Ishikawa (cell line): ENCODE data around the gene DNAAF8.

Source experiments
- CEBPB ChIP-seq: IDR thresholded peaks from 2 replicates; pipeline ENCODE4 v1.6.1; 2012
- CREB1 ChIP-seq: IDR thresholded peaks from 2 replicates; pipeline ENCODE4 v1.6.1; 2012; ENCODE audit warnings: low read depth
- EGR1 ChIP-seq: IDR thresholded peaks from 2 replicates; pipeline ENCODE4 v1.6.1; 2012
- EP300 ChIP-seq: IDR thresholded peaks from 2 replicates; pipeline ENCODE4 v1.6.1; 2012; ENCODE audit warnings: borderline replicate concordance
- FOXM1 ChIP-seq: IDR thresholded peaks from 2 replicates; pipeline ENCODE4 v1.6.1; 2012; ENCODE audit warnings: low read depth, borderline replicate concordance
- MAX ChIP-seq: IDR thresholded peaks from 2 replicates; pipeline ENCODE4 v1.6.1; 2012
- RAD21 ChIP-seq: IDR thresholded peaks from 2 replicates; pipeline ENCODE4 v1.6.1; 2012; ENCODE audit warnings: low read depth
- REST ChIP-seq: IDR thresholded peaks from 2 replicates; pipeline ENCODE4 v1.6.1; 2012; ENCODE audit warnings: low read depth, mild to moderate bottlenecking
- TAF1 ChIP-seq: IDR thresholded peaks from 2 replicates; pipeline ENCODE4 v1.6.1; 2012; ENCODE audit warnings: low read depth, mild to moderate bottlenecking
- TCF12 ChIP-seq: IDR thresholded peaks from 2 replicates; pipeline ENCODE4 v1.6.1; 2012; ENCODE audit warnings: low read depth
- TEAD4 ChIP-seq: IDR thresholded peaks from 2 replicates; pipeline ENCODE4 v1.6.1; 2012
- YY1 ChIP-seq: IDR thresholded peaks from 2 replicates; pipeline ENCODE4 v1.6.1; 2012; ENCODE audit warnings: low read depth
- ZBTB7A ChIP-seq: IDR thresholded peaks from 2 replicates; pipeline ENCODE4 v1.6.1; 2012; ENCODE audit warnings: low read depth

GRCh38 chr16:4746991-4747574, 12.7 kb downstream of the DNAAF8 start:
- TF ChIP-seq TAF1, result no peak
- no peak for TF ChIP-seq REST
- TF ChIP-seq RAD21, result no peak
- TF ChIP-seq FOXM1, result no peak
- TF ChIP-seq EP300, result no peak
- TF ChIP-seq EGR1, result no peak
- no peak for TF ChIP-seq TEAD4
- TF ChIP-seq CEBPB, result no peak
- TF ChIP-seq YY1, result no peak
- TF ChIP-seq MAX, result no peak
- no peak for TF ChIP-seq TCF12
- TF ChIP-seq ZBTB7A, result no peak
- TF ChIP-seq CREB1, result no peak
